ENCODE measurements around the gene C1orf216.

DNA sequence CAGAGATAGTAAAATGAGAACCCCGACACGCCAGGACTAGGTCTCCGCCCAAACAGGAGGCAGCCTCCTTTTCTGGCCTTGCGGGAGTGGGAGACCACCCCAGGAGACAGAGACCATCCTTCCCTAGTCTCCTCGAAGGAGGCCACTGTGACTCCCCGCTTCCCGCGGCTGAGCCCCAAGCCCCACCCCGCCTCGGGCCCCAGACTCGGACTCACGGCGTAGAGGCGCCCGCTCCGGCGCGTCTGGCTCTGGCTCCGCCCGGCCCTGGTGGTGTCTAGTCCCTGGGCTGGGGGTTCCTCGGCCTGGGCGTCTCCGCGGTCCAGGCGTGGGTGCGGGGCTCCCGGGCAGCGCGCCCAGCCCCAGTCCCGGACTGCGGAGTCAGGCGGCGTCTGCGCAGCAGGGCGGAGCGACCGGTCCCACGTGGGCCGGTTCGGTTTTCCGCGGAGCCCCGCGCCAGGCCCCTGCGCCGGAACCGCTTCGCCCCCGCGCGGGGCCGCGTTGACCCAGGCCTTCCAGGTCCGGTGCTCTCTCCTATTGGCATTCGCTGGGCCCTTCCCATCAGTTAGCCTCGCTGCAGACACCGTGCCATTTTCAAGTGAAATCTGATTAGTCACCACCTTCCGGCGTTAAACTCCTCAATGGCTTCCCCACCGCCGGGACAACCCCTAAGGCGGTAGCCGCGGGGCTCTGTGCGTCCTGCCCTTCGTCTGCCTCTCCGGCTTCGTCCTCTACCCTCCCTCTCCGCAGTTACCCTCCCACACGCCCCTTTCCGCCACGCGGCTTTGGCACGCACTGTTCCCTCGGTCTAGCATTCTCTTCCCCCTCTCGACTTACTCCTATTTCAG, at the start of gene C1orf216:
- TF ChIP-seq, protein P1, sequence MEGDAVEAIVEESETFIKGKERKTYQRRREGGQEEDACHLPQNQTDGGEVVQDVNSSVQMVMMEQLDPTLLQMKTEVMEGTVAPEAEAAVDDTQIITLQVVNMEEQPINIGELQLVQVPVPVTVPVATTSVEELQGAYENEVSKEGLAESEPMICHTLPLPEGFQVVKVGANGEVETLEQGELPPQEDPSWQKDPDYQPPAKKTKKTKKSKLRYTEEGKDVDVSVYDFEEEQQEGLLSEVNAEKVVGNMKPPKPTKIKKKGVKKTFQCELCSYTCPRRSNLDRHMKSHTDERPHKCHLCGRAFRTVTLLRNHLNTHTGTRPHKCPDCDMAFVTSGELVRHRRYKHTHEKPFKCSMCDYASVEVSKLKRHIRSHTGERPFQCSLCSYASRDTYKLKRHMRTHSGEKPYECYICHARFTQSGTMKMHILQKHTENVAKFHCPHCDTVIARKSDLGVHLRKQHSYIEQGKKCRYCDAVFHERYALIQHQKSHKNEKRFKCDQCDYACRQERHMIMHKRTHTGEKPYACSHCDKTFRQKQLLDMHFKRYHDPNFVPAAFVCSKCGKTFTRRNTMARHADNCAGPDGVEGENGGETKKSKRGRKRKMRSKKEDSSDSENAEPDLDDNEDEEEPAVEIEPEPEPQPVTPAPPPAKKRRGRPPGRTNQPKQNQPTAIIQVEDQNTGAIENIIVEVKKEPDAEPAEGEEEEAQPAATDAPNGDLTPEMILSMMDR (IDR thresholded peaks at IDR 0.05; ENCODE audit: insufficient read depth, low read length, poor library complexity, severe bottlenecking) = no peak
- no peak for TF ChIP-seq EZH2phosphoT487 (conservative IDR thresholded peaks at IDR 0.05; ENCODE audit: low read length)

Measured in SU-DHL-6 (cell line).